ENCODE data around the gene KDM3A.

GRCh38 chr2:86443631-86444350, 2.6 kb downstream of the KDM3A start:
- no peak for TF ChIP-seq CTCF (tag by site-specific recombination; IDR thresholded peaks at IDR 0.05)
- no peak for TF ChIP-seq ZBTB17 (tag by site-specific recombination; IDR thresholded peaks at IDR 0.05)
- no peak for TF ChIP-seq ATF2 (tag by site-specific recombination; IDR thresholded peaks at IDR 0.05; ENCODE audit: low read depth)
- no peak for TF ChIP-seq ZNF211 (tag by site-specific recombination; IDR thresholded peaks at IDR 0.05; ENCODE audit: low read depth)
- TF ChIP-seq ZNF639 (tag by site-specific recombination; IDR thresholded peaks at IDR 0.05): no peak
- no peak for TF ChIP-seq YY1 (tag by site-specific recombination; IDR thresholded peaks at IDR 0.05)
- TF ChIP-seq ZNF362 (tag by site-specific recombination; IDR thresholded peaks at IDR 0.05): no peak
- TF ChIP-seq ZBTB7A (tag by site-specific recombination; IDR thresholded peaks at IDR 0.05; ENCODE audit: low read depth): no peak

Data from HEK293 (cell line).